ENCODE results near the gene NUP50.

NUP50 gene

GRCh38 chr22:45225732-45226502 lies 62.2 kb downstream of the NUP50 start:
- TF ChIP-seq CTCF (IDR thresholded peaks at IDR 0.05; ENCODE audit: extremely low read depth, missing control alignments), result no peak
- no peak for DNase-seq (ENCODE audit: low spot score)

GRCh38 chr22:45226503-45227186 lies 62.9 kb downstream of the NUP50 start:
- DNase-seq (ENCODE audit: low spot score), result no peak
- no peak for TF ChIP-seq CTCF (IDR thresholded peaks at IDR 0.05; ENCODE audit: extremely low read depth, missing control alignments)

- TF ChIP-seq CTCF (IDR thresholded peaks at IDR 0.05; ENCODE audit: extremely low read depth, missing control alignments), result no peak
- DNase-seq (ENCODE audit: low spot score), result no peak
Measured at GRCh38 chr22:45227645-45228400, 64.1 kb downstream of the NUP50 start.

- no peak for TF ChIP-seq CTCF (IDR thresholded peaks at IDR 0.05; ENCODE audit: extremely low read depth, missing control alignments)
Measured at GRCh38 chr22:45228401-45228754, 64.7 kb downstream of the NUP50 start.

GRCh38 chr22:45229181-45229580 lies 65.5 kb downstream of the NUP50 start:
- no peak for TF ChIP-seq CTCF (IDR thresholded peaks at IDR 0.05; ENCODE audit: extremely low read depth, missing control alignments)
- DNase-seq (ENCODE audit: low spot score), result no peak

More at GRCh38 chr22:45228401-45228754, 64.7 kb downstream of the NUP50 start:
- no peak for DNase-seq (ENCODE audit: low spot score)

GRCh38 chr22:45230026-45230721 lies 66.4 kb downstream of the NUP50 start:
- no peak for TF ChIP-seq CTCF (IDR thresholded peaks at IDR 0.05; ENCODE audit: extremely low read depth, missing control alignments)
- no peak for DNase-seq (ENCODE audit: low spot score)
